GM12878 (cell line): ENCODE results near the gene HMG20B. TPM values are rescaled to one million over a fixed set of nuclear protein-coding genes. Genes with fewer than 3 reads are reported as not detected.

ENCODE experiments used
- ATAC-seq: fragments of 200-7000 bp; cut with Tn5 transposase; 3 replicates; pipeline ENCODE4 v1.9.1; 2020; ENCODE audit warnings: mild to moderate bottlenecking, moderate library complexity
- BruUV-seq: library from RNA; stranded (reverse); fragments of 400-500 nt; replicated peaks from 2 replicates; lab custom pipeline; 2021; lab: Mats Ljungman, UMichigan
- CTCF ChIA-PET: fragments of 300-600 bp; sonication (Branson Sonifier 250); formaldehyde crosslinking; extraction: SDS; loops from one replicate; lab custom pipeline; 2021; ENCODE audit warnings: inconsistent platforms; lab: Yijun Ruan, JAX
- POLR2A ChIA-PET: fragments of 350-600 bp; formaldehyde crosslinking; extraction: SDS; loops from one replicate; lab custom pipeline; 2021; ENCODE audit warnings: inconsistent platforms; lab: Charles Lee
- RAD21 ChIA-PET: fragments of 300-600 bp; sonication (Branson Sonifier 250); formaldehyde crosslinking; loops from one replicate; lab custom pipeline; 2023; ENCODE audit warnings: antibody characterized with exemption; ENCODE audit not compliant: unreplicated experiment; lab: Charles Lee
- SMC1A ChIA-PET: fragments of 300-600 bp; sonication (Branson Sonifier 250); formaldehyde crosslinking; loops from one replicate; lab custom pipeline; 2023; ENCODE audit not compliant: unreplicated experiment, uncharacterized antibody; lab: Charles Lee
- DNase-seq: peaks from one replicate; pipeline ENCODE4 v3.0.0-alpha.2; 2011; ENCODE audit warnings: low read depth, low spot score
- FAIRE-seq: peaks from 3 replicates; lab custom pipeline; 2011; peaks lifted over from hg19 to GRCh38; lab: Jason Lieb, UNC
- H2AFZ ChIP-seq: 2 replicates; pipeline ENCODE4 v1.6.0; 2011; ENCODE audit warnings: low read depth, low read length, control low read depth; ENCODE audit not compliant: control insufficient read depth
- H3K27ac ChIP-seq: 2 replicates; pipeline ENCODE4 v1.5.1; 2011; ENCODE audit warnings: control low read depth; ENCODE audit not compliant: control insufficient read depth, insufficient read depth
- H3K27me3 ChIP-seq, 2 experiments: replicated peaks in 1 of 2; 2 replicates each; pipeline versions ENCODE4 v1.6.0 to v1.6.1; 2011; ENCODE audit warnings: low read length in 1 of 2; ENCODE audit not compliant: control insufficient read depth in 2 of 2, insufficient read depth in 2 of 2
- H3K36me3 ChIP-seq, 2 experiments: 2 replicates each; pipeline ENCODE4 v1.5.1; 2011; ENCODE audit warnings: low read length in 1 of 2; ENCODE audit not compliant: control insufficient read depth in 2 of 2, insufficient read depth in 2 of 2
- H3K4me1 ChIP-seq: 2 replicates; pipeline ENCODE4 v1.6.1; 2011; ENCODE audit warnings: mild to moderate bottlenecking, low read length, moderate library complexity, mixed read lengths; ENCODE audit not compliant: control insufficient read depth, insufficient read depth
- H3K4me2 ChIP-seq: 2 replicates; pipeline ENCODE4 v1.6.0; 2011; ENCODE audit warnings: control low read depth; ENCODE audit not compliant: control insufficient read depth, insufficient read depth
- H3K4me3 ChIP-seq: fragments of 200-600 bp; sonication (generic); 2 replicates; pipeline ENCODE4 v1.5.1; 2016
- H3K79me2 ChIP-seq: 2 replicates; pipeline ENCODE4 v1.6.0; 2011; ENCODE audit warnings: low read length; ENCODE audit not compliant: control insufficient read depth, insufficient read depth
- H3K9ac ChIP-seq: 2 replicates; pipeline ENCODE4 v1.8.0; 2011; ENCODE audit warnings: low read length, control low read depth, mixed read lengths; ENCODE audit not compliant: control insufficient read depth, insufficient read depth
- H3K9me3 ChIP-seq: replicated peaks from 3 replicates; pipeline ENCODE4 v1.5.1; 2011; ENCODE audit warnings: mild to moderate bottlenecking, low read length; ENCODE audit not compliant: control insufficient read depth, insufficient read depth
- H4K20me1 ChIP-seq: 2 replicates; pipeline ENCODE4 v1.6.0; 2011; ENCODE audit not compliant: control insufficient read depth, insufficient read depth
- CHD1 ChIP-seq: IDR thresholded peaks from 2 replicates; pipeline ENCODE4 v1.6.1; 2012; ENCODE audit warnings: low read depth, low read length, improper control_type of control experiment
- CREM ChIP-seq: IDR thresholded peaks from 2 replicates; pipeline ENCODE4 v1.6.1; 2014; ENCODE audit warnings: antibody characterized with exemption, low read depth
- E2F8 ChIP-seq: fragments of 450-650 bp; IDR thresholded peaks from 2 replicates; pipeline ENCODE4 v1.6.1; 2018; ENCODE audit warnings: mild to moderate bottlenecking, low read depth, moderate library complexity; ENCODE audit not compliant: partially characterized antibody
- ETV6 ChIP-seq, 2 experiments: fragments of 450-650 bp in 1 of 2; IDR thresholded peaks in 1 of 2; conservative IDR thresholded peaks in 1 of 2; 2 replicates each; pipeline ENCODE4 v1.6.1; 2014; ENCODE audit warnings: antibody characterized with exemption in 1 of 2, borderline replicate concordance in 1 of 2, low read depth in 1 of 2, mild to moderate bottlenecking in 1 of 2, moderate library complexity in 1 of 2
- MYC ChIP-seq: IDR thresholded peaks from 2 replicates; pipeline ENCODE4 v1.6.1; 2011; ENCODE audit warnings: mild to moderate bottlenecking, low read length, moderate library complexity, inconsistent platforms; ENCODE audit not compliant: insufficient read depth, insufficient replicate concordance, insufficient read length, severe bottlenecking
- NBN ChIP-seq: fragments of 450-650 bp; IDR thresholded peaks from 2 replicates; pipeline ENCODE4 v1.6.1; 2016
- POU2F2 ChIP-seq: IDR thresholded peaks from 3 replicates; pipeline ENCODE4 v1.6.1; 2011; ENCODE audit warnings: low read depth, mild to moderate bottlenecking, low read length, borderline replicate concordance
- SMAD1 ChIP-seq: fragments of 450-650 bp; IDR thresholded peaks from 2 replicates; pipeline ENCODE4 v1.6.1; 2018; ENCODE audit warnings: mild to moderate bottlenecking, low read depth; ENCODE audit not compliant: partially characterized antibody
- USF1 ChIP-seq: IDR thresholded peaks from 2 replicates; pipeline ENCODE4 v1.6.1; 2011; ENCODE audit warnings: borderline replicate concordance, low read depth, mild to moderate bottlenecking, moderate library complexity, mixed read lengths, low read length; ENCODE audit not compliant: insufficient read depth; ENCODE audit errors: extremely low read length
- ZBED1 ChIP-seq: IDR thresholded peaks from 2 replicates; pipeline ENCODE4 v1.6.1; 2016; ENCODE audit warnings: borderline replicate concordance
- ZBTB4 ChIP-seq: fragments of 450-650 bp; formaldehyde crosslinking; IDR thresholded peaks from 2 replicates; pipeline ENCODE4 v1.4.0; 2022; ENCODE audit warnings: mild to moderate bottlenecking, moderate library complexity
- ZNF207 ChIP-seq: fragments of 450-650 bp; IDR thresholded peaks from 2 replicates; pipeline ENCODE4 v1.6.1; 2014; ENCODE audit warnings: antibody characterized with exemption, mild to moderate bottlenecking, borderline replicate concordance
- ZNF217 ChIP-seq: fragments of 450-650 bp; IDR thresholded peaks from 2 replicates; pipeline ENCODE4 v1.6.1; 2017; ENCODE audit warnings: antibody characterized with exemption, mild to moderate bottlenecking
- ZNF622 ChIP-seq: fragments of 450-650 bp; IDR thresholded peaks from 2 replicates; pipeline ENCODE4 v1.6.1; 2017; ENCODE audit warnings: mild to moderate bottlenecking, inconsistent platforms
- WGBS: methylation state at CpG from one replicate; pipeline ENCODE4 v1.1.6; 2016; ENCODE audit warnings: low lambda C conversion rate; ENCODE audit not compliant: insufficient replicate concordance, insufficient coverage; ENCODE audit errors: missing lambda C conversion rate; 5-methylcytosine and 5-hydroxymethylcytosine counted together
- in situ Hi-C: fragments of 300-500 bp; cut with MboI; formaldehyde crosslinking; loops from 9 replicates; pipeline ENCODE4 v1.14.3; 2018; ENCODE audit warnings: mixed read lengths
- intact Hi-C: fragments of 100-400 bp; cut with micrococcal nuclease; formaldehyde crosslinking; loops from one replicate; pipeline ENCODE4 v1.14.2; 2022; ENCODE audit not compliant: unreplicated experiment
- polyA plus RNA-seq, 11 experiments: library from polyadenylated mRNA; depleted of rRNA in 4 of 11; unstranded in 6 of 11; stranded (reverse) in 5 of 11; fragments of >200 nt; fragmentation: Nextera tagmentation in 4 of 11; fragmentation: Illumina TruSeq in 1 of 11; extraction: Ambion mirVana in 4 of 11; extraction: Trizol in 1 of 11; gene quantifications; 1 replicate in 1 of 11; 2 replicates in 10 of 11; pipeline versions ENCODE4 v1.2.1 to v1.2.3, GENCODE V29; 2011 to 2016; ENCODE audit warnings: inconsistent platforms in 2 of 11, missing spikeins in 2 of 11, low read depth in 1 of 11
- total RNA-seq, 4 experiments: library from RNA; depleted of rRNA in 3 of 4; stranded (reverse); fragments of >200 nt in 3 of 4; fragmentation: Illumina TruSeq in 1 of 4; extraction: Trizol in 1 of 4; gene quantifications; 2 replicates each; pipeline versions ENCODE4 v1.2.1 to v1.2.3, GENCODE V29; 2013 to 2021

Gene HMG20B
- total and polyA plus RNA-seq, 10 of the 15 experiments (the other 5 are each of a cell fraction or from before 2014, with no cell fraction given), result 0.37 to 92.7 (median 47.0) TPM

- Histone ChIP-seq H3K27ac (no peak overlapping the region), H3K9me3 (no peaks in the 10 kb centered on the region), H3K4me2 (no peak overlapping the region), H4K20me1 (no peaks in the 10 kb centered on the region), H3K79me2 (no peaks in the 10 kb centered on the region), H3K4me1 (no peaks in the 10 kb centered on the region), H3K36me3 (peaks cover 2 to 9% of the 10 kb centered on the region in 2 experiments; a peak in 3 of 4 replicates), H3K27me3 (no peaks in the 10 kb centered on the region), H3K4me3 (no peak overlapping the region), H2AFZ (no peak overlapping the region), H3K9ac (no peak overlapping the region)
- RAD21 ChIA-PET, result interaction anchor here (1.1 kb wide), 1 partner anchor 58 kb away, joined by 3 read pairs; no protein-coding TSS in a partner anchor
- intact Hi-C loops (loop anchor here (5.0 kb wide), 1 partner anchor 161 kb away; the partner anchor contains the start of gene TJP3), in situ Hi-C loops (no loop called here)
- FAIRE-seq (no peak), ATAC-seq (no peak), DNase-seq (no peak)
- CTCF ChIA-PET, result interaction anchor here (0.6 to 2.7 kb wide), 7 partner anchors 9 to 241 kb away, joined by 3 to 20 read pairs (median 6); partner anchors contain the start of gene MFSD12
- WGBS, result 89% methylated on average over 23 of the region's 23 CpGs
- SMC1A ChIA-PET, result interaction anchor here (1.0 kb wide), 1 partner anchor 45 kb away, joined by 3 read pairs; no protein-coding TSS in a partner anchor
- POLR2A ChIA-PET, result no interaction called here
- no TSS peak for BruUV-seq
- TF ChIP-seq NBN, result no peak
- no peak for TF ChIP-seq SMAD1
- TF ChIP-seq POU2F2, result no peak
- no peak for TF ChIP-seq ETV6 (conservative IDR thresholded peaks at IDR 0.05 in 1 of 2, IDR thresholded peaks at IDR 0.05 in 1 of 2; ENCODE audit: borderline replicate concordance in 1 of 2, low read depth in 1 of 2)
- TF ChIP-seq MYC, result no peak
- no peak for TF ChIP-seq ZBED1
- TF ChIP-seq ZNF207, result no peak
- no peak for TF ChIP-seq CHD1
- TF ChIP-seq ZNF622, result no peak
- no peak for TF ChIP-seq USF1
- TF ChIP-seq ZNF217, result no peak
- no peak for TF ChIP-seq ZBTB4
- no peak for TF ChIP-seq CREM
- TF ChIP-seq E2F8, result no peak
These were observed 26.6 kb upstream of the HMG20B start for GRCh38 chr19:3546119-3546518.
